ENCODE data around the gene CST9. TPM values are rescaled to one million over a fixed set of nuclear protein-coding genes. Genes with fewer than 3 reads are reported as not detected.

Gene CST9
- total RNA-seq, 1 donor from 2014 or later, result not detected

DNA sequence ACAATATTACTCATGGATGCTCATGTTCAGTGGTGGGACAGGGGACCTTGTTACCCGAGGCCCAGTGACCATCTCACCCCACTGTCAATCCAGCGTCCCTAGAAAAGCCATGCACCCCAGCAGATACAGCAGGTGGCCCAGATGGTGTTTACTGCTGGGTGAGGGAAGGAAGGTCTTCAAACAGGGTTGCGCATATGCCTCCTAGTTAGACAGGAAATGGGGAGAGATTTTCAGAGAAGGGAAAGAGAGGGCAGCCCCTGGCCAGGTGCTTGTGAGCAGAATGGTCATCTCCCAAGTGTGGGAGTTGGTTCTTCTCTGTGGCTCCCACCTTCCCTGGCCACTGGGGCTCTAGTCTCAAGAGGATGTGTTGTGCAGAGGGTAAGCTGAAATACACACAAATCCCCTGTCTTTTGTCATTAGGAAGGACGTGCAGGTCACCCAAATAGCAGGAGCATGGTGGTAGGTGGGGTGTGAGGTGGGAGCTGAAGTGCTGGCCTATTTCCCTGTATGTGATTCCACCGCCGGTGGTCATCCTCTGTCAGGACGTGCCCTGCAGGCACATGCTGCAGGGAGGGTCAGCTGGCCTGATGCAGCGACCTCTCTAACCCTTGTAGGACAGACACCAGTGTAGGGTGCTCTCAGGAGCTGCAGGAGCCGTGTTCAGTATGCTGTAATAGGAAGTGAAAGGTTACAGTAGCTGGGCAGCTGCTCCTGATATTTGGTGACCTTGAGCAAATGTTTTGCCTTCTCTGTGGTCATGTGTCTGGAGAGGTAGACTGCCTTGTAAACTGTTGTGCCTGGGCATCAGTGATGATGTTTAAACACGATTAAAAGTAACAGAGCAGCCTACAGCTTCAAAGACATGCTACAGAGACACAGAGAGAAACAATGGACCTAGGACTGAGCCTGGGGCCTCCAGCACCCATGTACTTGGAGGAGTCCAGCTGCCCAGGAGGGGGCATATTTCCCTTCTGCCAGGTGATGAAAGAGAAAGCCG lies 35.3 kb upstream of the CST9 start:
- Mint-ChIP-seq H3K27ac (no peak overlapping the region), H3K4me1 (ENCODE audit: unreplicated experiment) (peaks cover 9% of the 10 kb centered on the region), H3K4me3 (no peak overlapping the region), H3K36me3 (no peaks in the 10 kb centered on the region), H3K9me3 (no peaks in the 10 kb centered on the region), H3K27me3 (no peaks in the 10 kb centered on the region)
- DNase-seq (ENCODE audit: extremely low spot score, unreplicated experiment), result no peak
- no peak for TF ChIP-seq CTCF (conservative IDR thresholded peaks at IDR 0.05)

DNA sequence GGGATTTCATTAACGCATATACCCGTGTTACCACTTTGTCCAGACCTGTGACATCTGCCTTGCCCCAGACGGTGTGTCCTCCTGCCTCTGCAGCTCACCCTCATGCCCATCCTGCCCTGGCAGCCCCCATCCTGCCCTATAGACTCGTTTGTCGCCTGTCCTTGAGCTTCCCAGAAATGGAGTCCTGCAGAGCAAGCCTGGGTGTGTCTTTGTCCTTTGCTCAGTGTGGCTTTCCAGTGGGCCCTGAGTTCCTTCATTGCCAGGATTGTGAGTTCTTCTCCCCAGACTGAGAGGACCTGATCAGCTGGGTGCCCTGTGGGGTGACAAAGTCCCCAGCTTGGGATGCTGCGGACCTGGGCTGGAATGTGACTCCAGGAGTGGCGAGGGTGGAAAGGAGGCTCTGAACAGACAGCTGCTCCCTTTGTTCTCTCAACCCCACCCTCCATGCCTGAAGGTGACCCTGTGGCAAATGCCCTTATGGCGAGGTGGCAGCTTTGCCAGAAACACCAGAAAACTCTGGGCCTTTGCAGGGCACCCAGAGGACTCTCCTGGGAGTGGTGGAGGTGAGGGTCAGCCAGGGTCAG lies 34.4 kb upstream of the CST9 start:
- no peak for DNase-seq (ENCODE audit: extremely low spot score, unreplicated experiment)
- no peak for TF ChIP-seq CTCF (conservative IDR thresholded peaks at IDR 0.05)
- Mint-ChIP-seq H3K36me3 (peaks cover under 1% of the 10 kb centered on the region), H3K27me3 (no peaks in the 10 kb centered on the region), H3K27ac (peak overlapping the region; percentile 65), H3K4me3 (peak overlapping the region; percentile 61), H3K4me1 (ENCODE audit: unreplicated experiment) (peaks cover 9% of the 10 kb centered on the region), H3K9me3 (no peaks in the 10 kb centered on the region)

GRCh38 chr20:23639490-23639958 lies 33.8 kb upstream of the CST9 start:
- no peak for DNase-seq (ENCODE audit: extremely low spot score, unreplicated experiment)
- Mint-ChIP-seq H3K36me3 (peaks cover 6% of the 10 kb centered on the region), H3K4me3 (peak overlapping the region; percentile 61), H3K4me1 (ENCODE audit: unreplicated experiment) (peaks cover 9% of the 10 kb centered on the region), H3K9me3 (no peaks in the 10 kb centered on the region), H3K27me3 (no peaks in the 10 kb centered on the region), H3K27ac (peak overlapping the region; percentile 65)
- TF ChIP-seq CTCF (conservative IDR thresholded peaks at IDR 0.05), result no peak

GRCh38 chr20:23638309-23638708 lies 32.6 kb upstream of the CST9 start:
- H3K9me3 Mint-ChIP-seq, result no peaks in the 10 kb centered on the region
- H3K36me3 Mint-ChIP-seq, result peaks cover 7% of the 10 kb centered on the region
- peaks cover 9% of the 10 kb centered on the region for H3K4me1 Mint-ChIP-seq (ENCODE audit: unreplicated experiment)
- no peak overlapping the region for H3K27ac Mint-ChIP-seq
- TF ChIP-seq CTCF (conservative IDR thresholded peaks at IDR 0.05), result no peak
- H3K4me3 Mint-ChIP-seq, result no peak overlapping the region
- H3K27me3 Mint-ChIP-seq, result no peaks in the 10 kb centered on the region
- no peak for DNase-seq (ENCODE audit: extremely low spot score, unreplicated experiment)

- Mint-ChIP-seq H3K9me3 (no peaks in the 10 kb centered on the region), H3K4me1 (ENCODE audit: unreplicated experiment) (peaks cover 9% of the 10 kb centered on the region), H3K27ac (peak within 1 kb of the TSS; percentile 88), H3K27me3 (no peaks in the 10 kb centered on the region), H3K36me3 (peaks cover 7% of the 10 kb centered on the region), H3K4me3 (peak within 1 kb of the TSS; percentile 91)
- peak; percentile 85 for DNase-seq (ENCODE audit: extremely low spot score, unreplicated experiment)
- no peak for TF ChIP-seq CTCF (conservative IDR thresholded peaks at IDR 0.05)
Measured at GRCh38 chr20:23637282-23638221, 31.8 kb upstream of the CST9 start, which contains the start of gene CST3. Gene CST3, minus strand, starts transcription at chr20:23637955. Its CDS starts 93 bp downstream, at chr20:23637862.
